ENCODE results near the gene UBALD1.

UBALD1 gene

GRCh38 chr16:4611337-4612021, 3.2 kb downstream of the UBALD1 start:
- Histone ChIP-seq H3K4me3 (replicated peaks; ENCODE audit: low read depth, low read length) (no peak overlapping the region), H3K36me3 (ENCODE audit: control insufficient read depth, insufficient read depth, low read length) (peaks cover 7% of the 10 kb centered on the region), H3K27me3 (replicated peaks; ENCODE audit: control insufficient read depth, insufficient read depth, low read length) (no peaks in the 10 kb centered on the region)
- no peak for TF ChIP-seq CTCF (IDR thresholded peaks at IDR 0.05; ENCODE audit: insufficient read depth, low read length, poor library complexity, severe bottlenecking)
- no peak for DNase-seq (ENCODE audit: extremely low read depth, insufficient read length)

GRCh38 chr16:4610011-4611005, 4.4 kb downstream of the UBALD1 start:
- no peak for DNase-seq (ENCODE audit: extremely low read depth, insufficient read length)
- Histone ChIP-seq H3K27me3 (replicated peaks; ENCODE audit: control insufficient read depth, insufficient read depth, low read length) (no peaks in the 10 kb centered on the region), H3K4me3 (replicated peaks; ENCODE audit: low read depth, low read length) (no peak overlapping the region), H3K36me3 (ENCODE audit: control insufficient read depth, insufficient read depth, low read length) (peaks cover 7% of the 10 kb centered on the region)
- TF ChIP-seq CTCF (IDR thresholded peaks at IDR 0.05; ENCODE audit: insufficient read depth, low read length, poor library complexity, severe bottlenecking): no peak

GRCh38 chr16:4609200-4610010, 5.3 kb downstream of the UBALD1 start:
- Histone ChIP-seq H3K27me3 (replicated peaks; ENCODE audit: control insufficient read depth, insufficient read depth, low read length) (no peaks in the 10 kb centered on the region), H3K4me3 (replicated peaks; ENCODE audit: low read depth, low read length) (no peak overlapping the region), H3K36me3 (ENCODE audit: control insufficient read depth, insufficient read depth, low read length) (peaks cover 7% of the 10 kb centered on the region)
- TF ChIP-seq CTCF (IDR thresholded peaks at IDR 0.05; ENCODE audit: insufficient read depth, low read length, poor library complexity, severe bottlenecking): no peak
- DNase-seq (ENCODE audit: extremely low read depth, insufficient read length): no peak

GRCh38 chr16:4608704-4608980, 6.0 kb downstream of the UBALD1 start:
- Histone ChIP-seq H3K27me3 (replicated peaks; ENCODE audit: control insufficient read depth, insufficient read depth, low read length) (no peaks in the 10 kb centered on the region), H3K4me3 (replicated peaks; ENCODE audit: low read depth, low read length) (no peak overlapping the region), H3K36me3 (ENCODE audit: control insufficient read depth, insufficient read depth, low read length) (peaks cover 7% of the 10 kb centered on the region)
- DNase-seq (ENCODE audit: extremely low read depth, insufficient read length): no peak
- no peak for TF ChIP-seq CTCF (IDR thresholded peaks at IDR 0.05; ENCODE audit: insufficient read depth, low read length, poor library complexity, severe bottlenecking)

GRCh38 chr16:4607841-4608703, 6.6 kb downstream of the UBALD1 start:
- H3K36me3 ChIP-seq (ENCODE audit: control insufficient read depth, insufficient read depth, low read length): peaks cover 7% of the 10 kb centered on the region
- no peaks in the 10 kb centered on the region for H3K27me3 ChIP-seq (replicated peaks; ENCODE audit: control insufficient read depth, insufficient read depth, low read length)
- no peak for DNase-seq (ENCODE audit: extremely low read depth, insufficient read length)
- no peak overlapping the region for H3K4me3 ChIP-seq (replicated peaks; ENCODE audit: low read depth, low read length)
- no peak for TF ChIP-seq CTCF (IDR thresholded peaks at IDR 0.05; ENCODE audit: insufficient read depth, low read length, poor library complexity, severe bottlenecking)

Measured in GM06990 (cell line).